GM12874 (cell line): ENCODE results near the gene FBXW4.

ENCODE experiments used
- TF ChIP-seq, protein P1 (sequence below): IDR thresholded peaks from 2 replicates; pipeline ENCODE4 v1.5.1; 2011; ENCODE audit warnings: low read depth, mild to moderate bottlenecking, control low read depth, low read length, moderate library complexity; ENCODE audit not compliant: insufficient read depth

The FBXW4 gene

DNA sequence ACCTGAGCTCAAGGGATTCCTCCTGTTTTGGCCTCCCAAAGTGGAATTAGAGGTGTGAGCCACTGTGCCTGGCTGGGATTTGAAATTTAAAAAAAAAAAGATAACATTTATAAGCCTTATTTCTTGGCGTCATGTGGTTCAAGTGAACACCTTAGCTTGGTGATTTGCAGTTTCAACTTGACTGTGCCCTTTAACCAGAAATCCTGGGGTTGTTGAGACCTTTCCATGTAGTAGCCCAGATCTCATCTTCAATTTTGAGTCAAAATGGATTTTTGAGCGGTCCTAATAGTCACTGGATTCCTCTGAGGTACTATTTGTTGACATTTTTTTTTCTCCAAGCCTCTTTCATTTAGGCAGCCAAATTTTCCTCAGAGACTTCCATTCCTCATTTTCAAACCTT, 29.5 kb upstream of the FBXW4 start:
- TF ChIP-seq, protein P1, sequence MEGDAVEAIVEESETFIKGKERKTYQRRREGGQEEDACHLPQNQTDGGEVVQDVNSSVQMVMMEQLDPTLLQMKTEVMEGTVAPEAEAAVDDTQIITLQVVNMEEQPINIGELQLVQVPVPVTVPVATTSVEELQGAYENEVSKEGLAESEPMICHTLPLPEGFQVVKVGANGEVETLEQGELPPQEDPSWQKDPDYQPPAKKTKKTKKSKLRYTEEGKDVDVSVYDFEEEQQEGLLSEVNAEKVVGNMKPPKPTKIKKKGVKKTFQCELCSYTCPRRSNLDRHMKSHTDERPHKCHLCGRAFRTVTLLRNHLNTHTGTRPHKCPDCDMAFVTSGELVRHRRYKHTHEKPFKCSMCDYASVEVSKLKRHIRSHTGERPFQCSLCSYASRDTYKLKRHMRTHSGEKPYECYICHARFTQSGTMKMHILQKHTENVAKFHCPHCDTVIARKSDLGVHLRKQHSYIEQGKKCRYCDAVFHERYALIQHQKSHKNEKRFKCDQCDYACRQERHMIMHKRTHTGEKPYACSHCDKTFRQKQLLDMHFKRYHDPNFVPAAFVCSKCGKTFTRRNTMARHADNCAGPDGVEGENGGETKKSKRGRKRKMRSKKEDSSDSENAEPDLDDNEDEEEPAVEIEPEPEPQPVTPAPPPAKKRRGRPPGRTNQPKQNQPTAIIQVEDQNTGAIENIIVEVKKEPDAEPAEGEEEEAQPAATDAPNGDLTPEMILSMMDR = no peak

DNA sequence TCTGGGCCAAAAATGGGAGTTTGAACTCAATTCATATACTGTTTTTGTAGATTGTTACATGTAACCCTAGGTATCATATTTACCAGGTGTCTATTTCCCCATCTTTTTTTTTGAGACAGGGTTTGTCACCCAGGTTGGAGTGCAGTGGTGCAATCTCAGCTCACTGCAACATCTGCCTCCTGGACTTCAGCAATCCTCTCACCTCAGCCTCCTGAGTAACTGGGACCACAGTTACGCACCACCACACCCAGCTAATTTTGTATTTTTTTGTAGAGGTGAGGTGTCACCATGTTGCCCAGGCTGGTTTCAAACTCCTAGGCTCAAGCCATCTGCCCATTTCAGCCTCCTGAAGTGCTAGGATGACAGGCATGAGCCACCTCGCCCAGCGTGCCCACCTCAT, 28.2 kb upstream of the FBXW4 start:
- TF ChIP-seq, protein P1 = no peak

DNA sequence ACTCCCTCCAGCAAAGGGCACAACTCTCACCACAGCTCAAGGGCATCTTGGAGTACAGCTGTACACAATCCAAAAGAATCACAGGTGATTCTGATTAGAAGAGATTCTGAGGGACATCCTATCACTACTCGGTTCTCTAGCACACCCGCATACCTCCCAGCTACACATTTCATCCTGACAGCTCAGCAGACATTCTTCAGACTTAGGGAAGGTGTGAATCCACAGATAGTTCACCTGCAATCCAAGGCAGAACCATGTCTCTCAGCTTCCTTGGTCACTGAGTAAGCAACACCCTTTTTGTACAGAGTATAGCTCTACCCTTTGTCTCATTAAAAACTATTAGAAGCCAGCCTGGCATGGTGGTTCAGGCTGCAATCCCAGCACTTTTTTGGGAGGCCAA, 26.8 kb upstream of the FBXW4 start:
- TF ChIP-seq, protein P1 = no peak

DNA sequence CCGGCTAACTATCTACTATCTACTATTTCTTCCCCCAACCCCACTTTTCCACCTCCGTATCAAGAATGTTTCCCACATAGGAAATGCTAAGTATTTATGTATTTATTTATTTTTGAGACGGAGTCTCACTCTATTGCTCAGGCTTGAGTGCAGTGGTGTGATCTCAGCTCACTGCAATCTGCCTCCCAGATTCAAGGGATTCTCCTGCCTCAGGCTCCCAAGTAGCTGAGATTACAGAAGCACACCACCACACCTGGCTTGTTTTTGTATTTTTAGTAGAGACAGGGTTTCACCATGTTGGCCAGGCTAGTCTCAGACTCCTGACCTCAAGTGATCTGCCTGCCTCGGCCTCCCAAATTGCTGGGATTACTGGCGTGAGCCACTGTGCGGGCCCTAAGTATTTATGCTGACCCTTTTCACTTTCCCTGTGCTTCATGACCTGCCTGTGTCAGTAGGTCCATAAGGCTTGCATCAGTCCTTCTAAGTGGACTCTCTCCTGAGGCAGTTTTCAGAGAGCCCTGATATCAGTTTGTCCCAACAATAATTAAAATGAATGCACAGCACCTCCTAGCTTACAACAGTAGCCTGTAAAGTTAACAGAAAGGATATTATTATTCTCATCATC, 25.7 kb upstream of the FBXW4 start:
- TF ChIP-seq, protein P1 = no peak

DNA sequence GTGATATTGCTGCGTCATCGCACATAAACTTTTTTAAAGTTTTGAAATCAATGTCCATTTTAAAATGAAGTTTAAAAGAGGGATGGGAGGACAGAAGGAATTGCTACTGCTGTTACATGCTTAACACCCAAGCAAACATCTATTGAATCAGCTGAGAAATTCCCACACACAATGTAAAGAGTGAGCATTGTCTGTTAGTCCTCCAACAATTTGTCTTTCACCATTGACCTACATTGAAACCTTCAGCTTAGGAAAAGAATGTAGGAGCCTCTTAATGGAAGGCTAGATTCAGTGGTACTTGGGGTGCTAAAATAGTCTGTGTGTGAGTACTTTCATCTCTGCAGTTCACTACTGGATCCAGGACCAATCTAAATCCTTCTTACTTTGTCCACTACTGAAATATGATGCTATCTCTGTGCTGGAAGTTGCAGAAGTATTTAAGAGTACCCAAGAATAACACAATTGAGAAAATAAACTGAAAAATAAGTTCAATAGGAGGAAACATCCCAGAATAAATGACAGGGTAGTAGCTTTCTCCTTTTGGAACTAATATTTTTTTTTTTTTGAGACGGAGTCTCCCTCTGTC, 23.8 kb upstream of the FBXW4 start:
- TF ChIP-seq, protein P1 = no peak

DNA sequence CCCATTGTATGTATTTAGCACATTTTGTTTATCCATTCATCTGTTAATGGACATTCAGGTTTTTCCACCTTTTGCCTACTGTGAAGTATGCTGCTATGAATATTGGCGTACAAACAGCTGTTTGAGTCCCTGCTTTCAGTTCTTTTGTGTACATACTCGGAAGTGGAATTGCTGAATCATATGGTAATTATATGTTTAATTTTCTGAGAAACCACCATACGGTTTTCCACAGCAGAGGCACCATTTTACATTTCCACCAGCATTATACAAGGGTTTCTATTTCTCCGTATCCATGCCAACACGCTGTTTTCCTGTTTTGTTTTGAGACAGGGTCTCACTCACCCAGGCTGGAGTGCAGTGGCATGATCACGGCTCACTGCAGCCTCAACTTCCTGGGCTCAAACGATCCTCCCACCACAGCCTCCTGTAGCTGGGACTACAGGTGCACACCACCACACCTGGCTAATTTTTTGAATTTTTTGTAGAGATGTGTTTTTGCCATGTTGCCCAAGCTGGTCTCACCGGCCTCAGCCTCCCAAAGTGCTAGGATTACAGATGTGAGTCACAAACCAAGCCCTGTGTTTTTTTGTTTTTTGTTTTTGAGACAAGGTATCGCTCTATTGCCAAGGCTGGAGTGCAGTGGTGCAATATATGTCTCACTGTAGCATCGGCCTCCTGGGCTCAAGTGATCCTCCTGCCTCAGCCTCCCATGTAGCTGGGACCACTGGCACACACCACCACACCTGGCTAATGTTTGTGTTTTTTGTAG, 22.1 kb upstream of the FBXW4 start:
- TF ChIP-seq, protein P1 = no peak

DNA sequence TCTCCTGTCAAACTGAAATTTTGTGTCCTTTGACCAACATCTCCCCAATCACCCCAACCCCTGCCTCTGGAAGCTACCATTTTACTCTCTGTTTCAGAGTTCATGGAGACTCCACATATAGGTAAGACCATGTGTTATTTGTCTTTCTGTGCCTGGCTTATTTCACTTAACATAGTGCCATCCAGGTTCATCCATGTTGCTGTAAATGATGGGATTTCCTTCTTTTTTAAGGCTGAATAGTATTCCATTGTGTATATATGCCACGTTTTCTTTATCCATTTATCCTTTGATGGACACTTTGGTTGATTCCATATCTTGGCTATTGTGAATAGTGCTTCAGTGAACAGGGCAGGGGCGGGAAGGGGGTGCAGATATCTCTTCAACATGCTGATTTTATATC, 18.0 kb upstream of the FBXW4 start:
- TF ChIP-seq, protein P1 = no peak
